T follicular helper cell (primary cell): ENCODE data around the gene ZNF286A.
"Not testable (repeated sequence)": the region's sequence is repeated elsewhere in the genome, so short reads cannot be mapped to it uniquely, and the experiment has no call there.

Experiments
- DNase-seq: peaks from one replicate; pipeline ENCODE4 v3.0.0-alpha.2; 2020; ENCODE audit warnings: low read depth

ZNF286A gene

GRCh38 chr17:15698967-15699366 is 585 bp upstream of the ZNF286A start:
- DNase-seq: not testable (repeated sequence)

- DNase-seq: not testable (repeated sequence)
These were observed 385 bp downstream of the ZNF286A start for GRCh38 chr17:15699937-15700336.

GRCh38 chr17:15704239-15704638 is 4.7 kb downstream of the ZNF286A start:
- not testable (repeated sequence) for DNase-seq

GRCh38 chr17:15704813-15705212 is 5.3 kb downstream of the ZNF286A start:
- not testable (repeated sequence) for DNase-seq

- DNase-seq: not testable (repeated sequence)
These were observed 9.3 kb downstream of the ZNF286A start for GRCh38 chr17:15708879-15709278.

- not testable (repeated sequence) for DNase-seq
These were observed 17.3 kb downstream of the ZNF286A start for GRCh38 chr17:15716601-15717563.

GRCh38 chr17:15730535-15730934 is 31.0 kb downstream of the ZNF286A start:
- DNase-seq: not testable (repeated sequence)

- not testable (repeated sequence) for DNase-seq
These were observed 32.3 kb downstream of the ZNF286A start, which contains the start of gene TBC1D26 for GRCh38 chr17:15731900-15732299. TSS of gene TBC1D26 (plus strand) at chr17:15732283. CDS start at chr17:15735349, 3,066 bp downstream.

- not testable (repeated sequence) for DNase-seq
These were observed 33.7 kb downstream of the ZNF286A start for GRCh38 chr17:15733174-15733789.

GRCh38 chr17:15736578-15736977 is 37.0 kb downstream of the ZNF286A start:
- DNase-seq: not testable (repeated sequence)

GRCh38 chr17:15738066-15738465 is 38.5 kb downstream of the ZNF286A start:
- DNase-seq: no peak

GRCh38 chr17:15739259-15739658 is 39.7 kb downstream of the ZNF286A start:
- DNase-seq: not testable (repeated sequence)

GRCh38 chr17:15740041-15740440 is 40.5 kb downstream of the ZNF286A start:
- DNase-seq: not testable (repeated sequence)

GRCh38 chr17:15740570-15741120 is 41.1 kb downstream of the ZNF286A start:
- no peak for DNase-seq

GRCh38 chr17:15741624-15742023 is 42.1 kb downstream of the ZNF286A start:
- DNase-seq: no peak

- DNase-seq: no peak
These were observed 42.7 kb downstream of the ZNF286A start for GRCh38 chr17:15742051-15742795.

GRCh38 chr17:15742921-15743320 is 43.4 kb downstream of the ZNF286A start:
- DNase-seq: no peak

- DNase-seq: no peak
These were observed 44.6 kb downstream of the ZNF286A start for GRCh38 chr17:15744074-15744676.

GRCh38 chr17:15744885-15745284 is 45.3 kb downstream of the ZNF286A start:
- DNase-seq: no peak

- not testable (repeated sequence) for DNase-seq
These were observed 49.9 kb downstream of the ZNF286A start for GRCh38 chr17:15749403-15749802.

GRCh38 chr17:15768865-15769533 is 69.4 kb downstream of the ZNF286A start:
- DNase-seq: not testable (repeated sequence)
